ENCODE results near the gene MORF4L1.
"Not testable (repeated sequence)": the region's sequence is repeated elsewhere in the genome, so short reads cannot be mapped to it uniquely, and the experiment has no call there.

The MORF4L1 gene

DNA sequence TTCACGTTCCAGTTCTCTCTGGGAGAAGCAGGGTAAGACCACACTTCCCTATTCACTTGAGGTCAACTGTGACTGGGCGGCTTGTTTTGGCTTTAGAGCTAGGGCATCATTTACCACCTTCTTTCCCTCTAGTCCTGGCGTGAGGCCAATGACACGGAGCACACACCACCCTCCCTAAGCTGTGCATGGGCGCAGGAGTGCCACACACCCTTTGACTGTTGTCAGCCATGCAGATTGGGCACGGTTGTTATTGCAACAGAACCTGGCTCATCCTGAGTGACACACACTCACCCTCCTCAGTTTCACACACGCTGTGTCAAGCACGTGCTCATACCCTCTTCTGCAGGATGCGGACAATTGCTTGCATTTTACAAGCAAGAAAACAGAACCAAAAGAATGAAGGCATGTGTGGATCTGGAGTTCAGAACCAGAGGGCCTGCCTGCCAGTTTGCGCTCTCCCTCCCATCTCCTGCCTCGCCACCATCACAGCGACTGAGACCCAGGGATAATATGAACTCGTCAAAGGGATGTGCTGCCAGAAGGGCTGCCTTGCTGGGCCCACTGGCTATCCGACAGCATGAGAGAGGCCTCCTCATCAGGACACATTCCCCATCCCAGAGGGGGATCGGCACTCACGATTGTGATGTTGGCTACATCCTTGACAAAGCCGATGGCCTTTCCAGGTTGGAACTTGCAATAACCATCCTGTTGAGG lies 54.5 kb downstream of the MORF4L1 start:
- DNase-seq, result no peak

GRCh38 chr15:78928176-78928575 lies 55.5 kb downstream of the MORF4L1 start:
- DNase-seq, result not testable (repeated sequence)

GRCh38 chr15:78928616-78929093 lies 56.0 kb downstream of the MORF4L1 start:
- no peak for DNase-seq

GRCh38 chr15:78929536-78930264 lies 57.0 kb downstream of the MORF4L1 start:
- no peak for DNase-seq

DNA sequence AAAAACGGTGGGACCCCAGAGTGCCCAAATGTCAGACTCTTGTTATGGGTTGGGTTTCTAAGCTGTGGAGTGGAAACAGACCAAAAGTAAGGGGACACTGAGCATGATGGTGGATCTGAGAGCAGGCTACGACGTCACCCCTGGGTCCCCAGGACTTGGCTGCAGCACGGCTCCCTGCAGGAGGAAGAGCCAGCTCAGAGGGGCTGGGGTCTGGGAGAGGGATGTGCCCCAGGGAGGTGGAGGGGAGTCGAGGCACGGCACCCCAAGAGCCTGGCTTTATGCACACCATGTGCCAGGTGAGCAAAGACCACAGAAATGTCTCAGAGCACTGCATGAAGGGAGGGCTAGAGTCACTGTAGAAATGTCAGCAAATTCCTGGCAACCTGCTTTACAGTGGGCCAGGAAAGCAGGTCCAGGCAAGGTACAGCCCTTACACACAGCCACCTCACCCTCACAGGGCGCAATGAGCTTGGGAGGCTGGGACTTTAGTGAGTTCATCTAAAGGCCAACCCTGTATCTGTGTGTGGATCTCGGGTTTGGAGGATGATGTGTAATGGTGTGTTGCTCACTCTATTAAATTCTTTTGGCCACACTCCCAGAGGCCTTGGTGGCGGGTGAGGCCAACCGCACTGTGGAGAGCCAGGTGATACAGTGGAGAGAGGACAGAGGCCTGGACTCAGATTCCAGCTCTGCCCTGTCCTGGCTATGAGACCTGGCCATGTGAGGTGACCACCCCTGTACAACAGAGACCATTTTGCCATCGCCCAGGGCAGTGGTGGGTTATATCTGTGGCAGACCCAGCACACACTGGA lies 58.1 kb downstream of the MORF4L1 start:
- no peak for DNase-seq

DNA sequence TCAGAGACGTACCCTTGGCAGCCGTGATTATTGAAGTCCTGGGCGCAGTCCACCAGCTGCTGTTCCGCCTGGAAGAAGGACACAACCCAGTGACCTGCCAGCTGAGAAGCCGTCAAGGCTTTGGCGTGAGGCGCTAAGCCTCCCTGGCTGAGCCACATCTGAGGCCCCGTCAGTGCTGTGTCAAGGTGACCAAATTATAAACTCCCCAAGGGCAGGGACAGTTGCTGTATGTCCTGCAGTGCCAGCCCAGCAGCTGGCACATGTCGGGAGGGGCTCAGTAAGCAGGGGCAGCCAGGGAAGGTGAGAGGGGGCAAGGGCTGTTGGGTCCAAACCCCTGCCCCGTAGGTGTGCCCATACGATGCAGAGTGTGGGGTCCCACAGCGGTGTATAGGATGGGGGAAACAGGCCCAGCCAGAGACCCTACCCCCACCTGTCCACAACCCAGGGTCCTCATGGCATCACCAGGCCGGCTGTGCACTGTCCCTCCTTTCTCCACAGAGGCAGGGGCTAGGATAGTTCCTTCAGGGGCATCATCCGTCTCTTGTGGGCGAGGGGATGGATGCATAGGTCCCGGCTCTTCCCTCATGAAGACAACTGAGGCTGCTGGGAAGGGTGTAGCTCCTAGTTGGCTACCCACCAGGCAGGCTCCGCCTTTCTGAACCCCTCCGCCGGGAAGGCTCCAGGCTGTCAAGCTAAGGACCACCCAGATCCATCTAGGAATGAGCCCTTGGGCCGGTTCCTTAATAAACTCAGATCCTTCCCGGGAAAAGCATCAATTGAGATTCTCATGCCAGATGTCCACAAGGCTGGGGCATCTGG lies 59.0 kb downstream of the MORF4L1 start:
- no peak for DNase-seq

- no peak for DNase-seq
Measured at GRCh38 chr15:78932258-78932808, 59.6 kb downstream of the MORF4L1 start.

DNA sequence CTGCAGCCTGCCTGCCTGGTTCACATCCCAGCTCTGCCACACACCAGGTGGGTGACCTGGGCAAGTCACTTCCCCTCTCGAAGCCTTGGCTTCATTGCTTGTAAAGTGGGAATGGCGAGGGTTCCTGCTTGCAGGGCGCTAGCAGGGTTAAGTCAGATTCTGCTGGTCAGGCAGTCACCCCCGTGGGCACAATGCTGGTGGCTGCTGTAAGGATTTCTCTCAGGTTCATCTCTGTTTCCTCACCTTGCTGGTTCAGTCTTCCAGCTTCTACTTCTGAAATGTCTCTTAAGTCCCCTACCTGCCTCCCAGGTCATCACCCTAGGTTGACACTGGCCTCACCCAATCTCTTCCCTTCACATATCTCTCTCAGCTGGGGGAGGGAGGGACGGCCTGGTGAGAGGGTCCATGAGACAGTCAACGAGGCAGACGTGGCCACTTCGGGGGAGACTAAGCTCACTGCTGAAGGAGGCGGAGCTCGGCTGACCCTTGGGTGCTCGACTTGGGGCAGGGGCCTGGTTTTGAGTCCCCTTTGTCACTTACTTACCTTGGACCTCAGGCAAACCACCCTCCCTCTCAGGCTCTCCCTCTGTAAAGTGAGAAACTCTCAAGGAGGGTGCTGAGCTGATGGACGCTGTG lies 60.6 kb downstream of the MORF4L1 start:
- DNase-seq, result no peak

- no peak for DNase-seq
Measured at GRCh38 chr15:78933823-78934654, 61.3 kb downstream of the MORF4L1 start.

DNA sequence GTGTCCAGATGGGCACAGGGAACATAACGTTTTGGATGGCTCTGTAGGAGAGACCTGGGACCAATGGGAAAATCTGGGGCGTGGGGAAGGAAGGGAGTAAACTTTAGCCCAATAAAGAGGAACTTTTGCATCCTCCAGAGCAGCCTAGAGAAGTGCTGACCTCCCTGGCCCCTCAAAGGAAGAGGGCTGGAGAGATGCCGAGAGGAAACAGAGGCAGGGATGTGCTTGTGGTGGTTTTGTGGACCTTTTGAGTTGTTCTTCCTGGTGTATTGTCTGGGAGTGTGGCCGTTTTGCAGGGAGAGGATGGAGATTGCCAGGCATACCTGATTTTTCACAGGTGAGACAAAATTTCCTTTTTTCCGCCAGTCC lies 61.9 kb downstream of the MORF4L1 start:
- no peak for DNase-seq

DNA sequence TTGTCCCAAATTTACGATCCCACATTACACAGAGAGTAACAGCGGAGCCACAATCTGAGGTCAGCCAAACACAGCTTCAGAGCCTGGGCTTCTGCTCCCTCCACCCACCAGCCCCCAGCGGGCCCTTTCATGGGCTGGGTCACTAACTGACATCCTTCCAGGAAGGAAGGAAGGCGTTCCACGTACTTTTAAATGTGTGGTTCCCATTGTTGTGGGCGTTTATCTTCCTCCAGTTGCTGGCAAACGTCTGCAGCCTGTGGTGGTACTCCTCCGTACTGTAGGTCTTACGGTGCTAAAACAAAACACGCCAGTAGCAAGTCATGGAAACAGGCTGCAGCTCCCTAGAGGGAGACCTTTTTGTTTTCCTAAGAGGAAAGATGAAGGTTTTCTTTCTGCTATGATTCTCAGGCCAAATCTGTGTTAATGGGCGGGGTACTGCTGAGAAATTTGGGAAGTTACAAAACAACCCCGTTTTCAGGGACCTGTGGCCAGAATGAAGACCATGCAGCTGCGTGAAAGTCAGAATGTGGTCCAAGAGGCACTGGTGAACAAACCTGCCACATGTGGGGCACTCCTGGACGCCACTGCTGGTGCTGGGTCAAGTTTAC lies 64.5 kb downstream of the MORF4L1 start:
- DNase-seq, result peak in 1 of 5 donors; percentile 79

DNA sequence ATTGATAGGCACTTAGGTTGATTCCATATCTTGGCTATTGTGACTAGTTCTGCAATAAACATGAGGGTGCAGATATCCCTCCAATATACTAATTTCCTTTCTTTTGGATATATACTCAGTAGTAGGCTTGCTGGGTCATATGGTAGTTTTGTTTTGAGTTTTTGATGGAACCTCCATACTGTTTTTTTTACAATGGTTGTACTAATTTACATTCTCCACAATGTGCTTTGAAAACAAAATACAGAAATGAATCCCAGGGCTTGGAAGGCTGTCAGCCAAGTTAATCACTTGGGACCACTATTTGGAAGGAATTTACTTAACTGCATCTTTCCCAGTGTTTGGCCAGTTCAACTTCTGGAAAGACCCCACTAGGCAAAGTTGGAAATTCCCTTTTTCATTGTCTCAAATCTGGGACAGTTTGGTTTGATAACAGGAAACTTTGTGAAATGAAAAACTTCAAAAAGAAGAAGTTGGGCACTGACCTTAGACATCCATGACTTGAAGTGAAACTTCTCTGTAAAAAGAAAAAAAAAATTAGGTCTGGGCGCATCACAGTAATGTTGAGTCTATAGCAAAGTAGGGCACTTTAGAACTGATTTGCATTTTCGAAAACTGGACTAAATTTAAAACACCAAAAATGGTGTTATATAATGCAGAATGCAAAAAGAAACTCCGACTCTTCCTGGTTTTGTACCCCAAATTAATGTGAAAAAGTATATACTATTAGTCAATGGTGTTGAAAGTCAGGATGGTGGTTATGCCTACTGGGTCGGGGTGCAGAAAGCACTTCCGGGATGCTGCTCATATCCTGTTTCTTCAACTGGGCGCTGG lies 66.2 kb downstream of the MORF4L1 start:
- DNase-seq, result peak in 1 of 5 donors; percentile 82

DNA sequence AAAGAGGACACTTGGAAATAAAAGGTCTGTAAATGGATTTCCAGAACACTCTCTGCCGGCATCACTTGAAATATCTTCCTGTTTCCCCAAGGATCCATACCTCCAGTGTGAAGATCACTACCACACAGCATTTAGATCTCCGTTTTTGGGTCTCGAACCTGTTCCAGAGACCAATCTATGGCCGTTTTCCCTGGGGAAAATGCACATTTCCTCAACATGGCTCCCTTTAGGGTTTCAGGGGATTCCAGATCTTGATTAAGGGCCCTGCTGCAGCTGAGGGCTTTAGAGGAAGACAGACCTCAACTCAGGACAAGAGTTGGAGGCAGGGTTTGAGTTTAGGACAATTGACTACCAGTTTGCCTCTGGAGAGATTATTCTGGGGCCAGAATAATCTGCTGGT lies 70.1 kb downstream of the MORF4L1 start:
- DNase-seq, result no peak

- no peak for DNase-seq
Measured at GRCh38 chr15:78943692-78944091, 71.0 kb downstream of the MORF4L1 start.

GRCh38 chr15:78944202-78944625 lies 71.5 kb downstream of the MORF4L1 start:
- no peak for DNase-seq

DNA sequence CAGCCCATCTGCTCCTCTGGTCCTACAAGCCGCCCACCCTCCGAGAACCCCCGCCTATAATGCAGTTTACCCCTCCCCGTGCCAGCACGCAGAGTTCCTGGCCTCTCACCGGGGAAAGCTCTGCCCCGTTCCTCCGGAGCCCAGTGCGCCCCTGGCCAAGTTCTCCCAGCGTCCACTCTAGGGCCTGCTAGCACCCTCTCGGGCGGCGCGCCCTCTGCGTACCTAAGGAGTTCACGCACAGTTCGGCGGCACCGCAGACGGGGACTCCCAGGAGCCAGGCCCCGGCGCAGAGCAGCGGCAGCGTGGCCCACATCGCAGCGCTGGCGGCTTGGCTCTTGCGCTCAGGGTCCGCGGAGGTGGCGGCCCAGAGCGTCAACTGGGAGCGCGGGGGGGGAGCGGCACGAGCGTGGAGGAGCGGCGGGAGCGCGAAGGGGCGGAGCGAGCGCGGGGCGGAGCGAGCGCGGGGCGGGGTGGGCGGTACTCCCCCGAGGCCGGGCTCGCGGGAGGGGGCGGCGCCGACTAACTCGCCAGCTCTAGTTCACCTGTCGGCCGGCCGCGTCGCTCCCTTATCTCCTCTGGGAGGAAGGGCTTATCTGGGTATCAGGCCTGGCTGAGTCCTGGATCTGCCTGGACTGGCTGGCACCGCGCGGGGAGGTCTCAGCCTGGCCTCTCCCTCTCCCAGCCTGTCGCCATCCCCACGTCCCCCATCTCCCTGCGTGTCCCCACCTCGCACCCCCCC lies 72.1 kb downstream of the MORF4L1 start, which contains the start of gene CTSH:
CTSH (minus strand) TSS at position 378 of the 739 bp plus-strand sequence; CDS start at position 313, 65 bp downstream.
- peak; percentile 56 to 76 (median 69) for DNase-seq

- no peak for DNase-seq
Measured at GRCh38 chr15:78946493-78946892, 73.8 kb downstream of the MORF4L1 start.

DNA sequence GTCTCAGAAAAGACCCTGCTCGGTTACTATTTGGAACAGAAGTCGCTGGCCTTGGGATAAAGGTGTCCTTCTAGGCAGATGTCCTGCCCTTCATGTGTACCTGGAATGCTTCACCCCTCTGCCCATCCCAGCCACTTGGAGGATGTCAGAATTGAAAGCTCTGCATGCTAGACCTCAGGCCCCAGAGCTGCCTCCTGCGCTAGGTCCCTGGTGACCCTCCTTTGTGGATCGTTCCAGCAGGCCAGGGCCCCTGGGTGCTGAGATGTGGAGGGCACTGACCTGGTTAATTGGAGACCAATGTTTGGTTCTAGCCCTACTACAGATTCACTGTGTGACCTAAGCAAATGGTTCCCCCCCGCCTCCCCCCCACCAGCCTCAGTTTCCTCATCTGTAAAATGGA lies 74.8 kb downstream of the MORF4L1 start:
- DNase-seq, result no peak

All from T-helper 1 cell (primary cell).